PC-3 (cell line): ENCODE measurements around the gene ISLR2. TPM values are rescaled to one million over a fixed set of nuclear protein-coding genes. Genes with fewer than 3 reads are reported as not detected.

Experiments
- ATAC-seq: fragments of 200-7000 bp; cut with Tn5 transposase; 2 replicates; pipeline ENCODE4 v1.9.1; 2020; ENCODE audit warnings: mild to moderate bottlenecking, moderate library complexity
- BruUV-seq: library from RNA; stranded (reverse); fragments of 400-500 nt; replicated peaks from 2 replicates; lab custom pipeline; 2021; lab: Mats Ljungman, UMichigan
- CTCF ChIA-PET: fragments of 300-600 bp; sonication (Branson Sonifier 250); formaldehyde crosslinking; loops from one replicate; lab custom pipeline; 2022; ENCODE audit warnings: antibody characterized with exemption; lab: Charles Lee
- POLR2A ChIA-PET: fragments of 300-600 bp; sonication (Branson Sonifier 250); formaldehyde crosslinking; loops from one replicate; lab custom pipeline; 2022; ENCODE audit warnings: antibody characterized with exemption; ENCODE audit not compliant: unreplicated experiment; lab: Charles Lee
- DNase-seq: peaks from one replicate; pipeline ENCODE4 v3.0.0-alpha.2; 2015
- H2AFZ ChIP-seq: fragments of 300-600 bp; sonication (generic); 2 replicates; pipeline ENCODE4 v1.6.0; 2016; ENCODE audit warnings: antibody characterized with exemption, low read length
- H3F3A ChIP-seq: fragments of 300-600 bp; sonication (generic); one replicate; pipeline ENCODE4 v1.6.0; 2017; ENCODE audit warnings: antibody characterized with exemption, low read length, control low read depth, mild to moderate bottlenecking; ENCODE audit not compliant: unreplicated experiment
- H3K27ac ChIP-seq: fragments of 300-600 bp; sonication (generic); 2 replicates; pipeline ENCODE4 v1.5.1; 2016; ENCODE audit warnings: mild to moderate bottlenecking, low read length
- H3K27me3 ChIP-seq: fragments of 300-600 bp; sonication (generic); 2 replicates; pipeline ENCODE4 v1.6.1; 2016; ENCODE audit warnings: low read length, mixed read lengths
- H3K36me3 ChIP-seq: fragments of 300-600 bp; sonication (generic); 2 replicates; pipeline ENCODE4 v1.6.1; 2016; ENCODE audit warnings: low read depth, mixed run types, low read length, mixed read lengths
- H3K4me1 ChIP-seq: fragments of 300-600 bp; sonication (generic); 2 replicates; pipeline ENCODE4 v1.5.1; 2016; ENCODE audit warnings: low read length; ENCODE audit not compliant: insufficient read depth
- H3K4me2 ChIP-seq: fragments of 300-600 bp; sonication (generic); 2 replicates; pipeline ENCODE4 v1.6.0; 2016; ENCODE audit warnings: low read length
- H3K4me3 ChIP-seq: fragments of 300-600 bp; sonication (generic); 2 replicates; pipeline ENCODE4 v1.5.1; 2016; ENCODE audit warnings: mild to moderate bottlenecking, low read length, mixed read lengths
- H3K79me2 ChIP-seq: fragments of 300-600 bp; sonication (generic); 2 replicates; pipeline ENCODE4 v1.6.1; 2017; ENCODE audit warnings: low read length, mixed read lengths
- H3K9ac ChIP-seq: fragments of 300-600 bp; sonication (generic); 2 replicates; pipeline ENCODE4 v1.6.0; 2016; ENCODE audit warnings: mild to moderate bottlenecking, low read length
- H3K9me2 ChIP-seq: fragments of 300-600 bp; sonication (generic); replicated peaks from 2 replicates; pipeline ENCODE4 v1.6.1; 2016; ENCODE audit warnings: mixed run types, low read length, mixed read lengths
- H3K9me3 ChIP-seq: fragments of 300-600 bp; sonication (generic); 2 replicates; pipeline ENCODE4 v1.6.1; 2016; ENCODE audit warnings: low read length, mixed read lengths
- H4K20me1 ChIP-seq: fragments of 300-600 bp; sonication (generic); 2 replicates; pipeline ENCODE4 v1.6.1; 2016; ENCODE audit warnings: low read length, mixed read lengths
- EZH2 ChIP-seq: fragments of 300-600 bp; sonication (generic); IDR thresholded peaks from one replicate; pipeline ENCODE4 v1.6.1; 2017; ENCODE audit warnings: antibody characterized with exemption, mild to moderate bottlenecking, low read length; ENCODE audit not compliant: unreplicated experiment
- EZH2phosphoT487 ChIP-seq: fragments of 300-600 bp; sonication (generic); IDR thresholded peaks from 2 replicates; pipeline ENCODE4 v1.6.1; 2018; ENCODE audit warnings: mild to moderate bottlenecking, antibody characterized with exemption, low read length, borderline replicate concordance
- intact Hi-C: fragments of 100-400 bp; cut with micrococcal nuclease; formaldehyde crosslinking; loops from 2 replicates; pipeline ENCODE4 v1.9.0; 2023
- total RNA-seq: library from RNA; depleted of rRNA; stranded (reverse); fragments of >200 nt; gene quantifications from 2 replicates; pipeline ENCODE4 v1.2.3, GENCODE V29; 2014
- TF ChIP-seq, protein P1 (sequence below): fragments of 300-600 bp; sonication (generic); conservative IDR thresholded peaks from 2 replicates; pipeline ENCODE4 v1.5.1; 2017; ENCODE audit warnings: antibody characterized with exemption, low read depth, mild to moderate bottlenecking, low read length

The ISLR2 gene
- total RNA-seq, 1 experiment from 2014 or later = 0.22 TPM

DNA sequence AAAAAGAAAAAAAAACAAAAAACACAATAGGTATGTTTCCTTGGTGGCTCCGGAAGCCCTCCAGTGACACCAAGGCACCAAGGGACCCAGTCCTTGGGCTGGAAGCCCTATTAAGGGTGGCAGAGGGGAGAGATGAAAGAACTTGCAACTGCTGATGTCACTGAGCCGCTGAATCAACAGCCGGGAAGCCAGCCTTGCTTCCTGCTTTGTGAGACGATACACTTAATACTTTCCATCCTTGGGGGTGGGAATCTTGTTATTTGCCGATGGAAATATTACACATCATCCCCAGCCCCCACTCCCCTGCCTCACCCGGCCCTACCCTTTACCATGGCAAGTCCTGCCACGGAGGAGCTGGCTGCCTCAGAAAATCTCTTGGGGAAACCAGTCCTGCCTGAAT is 5.6 kb upstream of the ISLR2 start:
- POLR2A ChIA-PET = no interaction called here
- Histone ChIP-seq H3K4me1 (no peaks in the 10 kb centered on the region; the same call in 1 of the 2 replicates), H3K4me3 (no peak overlapping the region), H4K20me1 (no peaks in the 10 kb centered on the region), H3K36me3 (no peaks in the 10 kb centered on the region), H3K4me2 (no peak overlapping the region), H3K9ac (no peak overlapping the region), H3K79me2 (no peaks in the 10 kb centered on the region), H2AFZ (no peak overlapping the region), H3K9me2 (no peaks in the 10 kb centered on the region), H3K27ac (no peak overlapping the region), H3K9me3 (no peaks in the 10 kb centered on the region), H3K27me3 (peaks cover 46% of the 10 kb centered on the region), H3F3A (no peaks in the 10 kb centered on the region)
- ATAC-seq (no peak), DNase-seq (no peak)
- CTCF ChIA-PET = no interaction called here
- no TSS peak for BruUV-seq
- intact Hi-C loops = loop anchor here (5.0 kb wide), 1 partner anchor 198 kb away; no protein-coding TSS in a partner anchor
- TF ChIP-seq, protein P1, sequence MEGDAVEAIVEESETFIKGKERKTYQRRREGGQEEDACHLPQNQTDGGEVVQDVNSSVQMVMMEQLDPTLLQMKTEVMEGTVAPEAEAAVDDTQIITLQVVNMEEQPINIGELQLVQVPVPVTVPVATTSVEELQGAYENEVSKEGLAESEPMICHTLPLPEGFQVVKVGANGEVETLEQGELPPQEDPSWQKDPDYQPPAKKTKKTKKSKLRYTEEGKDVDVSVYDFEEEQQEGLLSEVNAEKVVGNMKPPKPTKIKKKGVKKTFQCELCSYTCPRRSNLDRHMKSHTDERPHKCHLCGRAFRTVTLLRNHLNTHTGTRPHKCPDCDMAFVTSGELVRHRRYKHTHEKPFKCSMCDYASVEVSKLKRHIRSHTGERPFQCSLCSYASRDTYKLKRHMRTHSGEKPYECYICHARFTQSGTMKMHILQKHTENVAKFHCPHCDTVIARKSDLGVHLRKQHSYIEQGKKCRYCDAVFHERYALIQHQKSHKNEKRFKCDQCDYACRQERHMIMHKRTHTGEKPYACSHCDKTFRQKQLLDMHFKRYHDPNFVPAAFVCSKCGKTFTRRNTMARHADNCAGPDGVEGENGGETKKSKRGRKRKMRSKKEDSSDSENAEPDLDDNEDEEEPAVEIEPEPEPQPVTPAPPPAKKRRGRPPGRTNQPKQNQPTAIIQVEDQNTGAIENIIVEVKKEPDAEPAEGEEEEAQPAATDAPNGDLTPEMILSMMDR = no peak
- no peak for TF ChIP-seq EZH2
- TF ChIP-seq EZH2phosphoT487 = no peak

DNA sequence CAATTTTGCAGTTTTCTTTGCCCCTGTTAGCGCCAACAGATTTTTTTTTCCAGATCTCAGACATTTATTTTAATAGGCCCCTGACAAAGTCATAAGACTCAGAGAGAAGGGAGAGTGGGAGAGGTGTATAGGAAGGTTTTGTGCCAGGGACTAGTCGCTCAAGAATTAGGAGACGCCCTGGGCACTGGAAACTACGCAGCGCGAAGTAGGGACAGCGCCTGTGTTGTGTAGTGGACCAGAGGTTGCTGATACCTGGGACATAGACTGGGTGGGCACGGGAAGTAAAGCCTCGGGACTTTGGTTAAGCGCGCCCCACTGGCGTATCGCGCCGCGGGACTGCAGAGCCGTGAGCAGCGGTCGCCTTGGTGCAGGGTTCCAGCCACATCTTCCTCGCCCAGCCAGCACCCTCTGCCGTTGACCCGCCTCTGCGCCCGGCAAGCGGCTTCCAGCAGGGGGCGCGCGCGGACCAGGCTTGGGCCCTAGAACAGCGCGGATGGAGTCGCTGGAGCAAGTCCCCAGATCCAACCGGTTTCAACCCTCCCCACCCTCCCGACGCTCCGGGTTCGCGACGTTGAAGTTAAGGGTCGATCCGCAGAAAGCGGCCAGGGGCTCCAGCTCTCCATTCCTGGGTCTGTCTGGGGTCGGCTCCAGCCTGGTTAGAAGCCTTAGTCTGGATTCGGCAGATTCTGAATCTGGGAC is 3.0 kb upstream of the ISLR2 start:
- Histone ChIP-seq H3K27ac (no peak overlapping the region), H3K79me2 (no peaks in the 10 kb centered on the region), H3K4me3 (peak overlapping the region; percentile 68), H3K4me1 (peaks cover 4% of the 10 kb centered on the region; the same call in 1 of the 2 replicates), H3K36me3 (no peaks in the 10 kb centered on the region), H3K9me2 (no peaks in the 10 kb centered on the region), H3K4me2 (peak overlapping the region; percentile 97), H3F3A (no peaks in the 10 kb centered on the region), H2AFZ (peak overlapping the region; percentile 71), H3K9ac (no peak overlapping the region), H3K9me3 (no peaks in the 10 kb centered on the region), H3K27me3 (peaks cover 70% of the 10 kb centered on the region), H4K20me1 (no peaks in the 10 kb centered on the region)
- no TSS peak for BruUV-seq
- intact Hi-C loops = loop anchor here (1.0 to 5.0 kb wide), 2 partner anchors 180 to 195 kb away; no protein-coding TSS in a partner anchor
- ChIA-PET CTCF (interaction anchor here (0.7 to 1.7 kb wide), 4 partner anchors 52 to 180 kb away, joined by 3 to 18 read pairs (median 7); no protein-coding TSS in a partner anchor), POLR2A (no interaction called here)
- TF ChIP-seq EZH2 = no peak
- no peak for TF ChIP-seq EZH2phosphoT487
- TF ChIP-seq, protein P1 = peak; percentile 77
- ATAC-seq (peak; percentile 97), DNase-seq (peak; percentile 86)
